HG03442 (cell line): ENCODE data around the gene PRKRIP1.
"Not testable (repeated sequence)": the region's sequence is repeated elsewhere in the genome, so short reads cannot be mapped to it uniquely, and the experiment has no call there.

ENCODE experiments used
- ATAC-seq: cut with Tn5 transposase; IDR thresholded peaks from one replicate; pipeline ENCODE4 v1.9.1; 2021; ENCODE audit warnings: mild to moderate bottlenecking, moderate library complexity; ENCODE audit not compliant: unreplicated experiment

Gene PRKRIP1

DNA sequence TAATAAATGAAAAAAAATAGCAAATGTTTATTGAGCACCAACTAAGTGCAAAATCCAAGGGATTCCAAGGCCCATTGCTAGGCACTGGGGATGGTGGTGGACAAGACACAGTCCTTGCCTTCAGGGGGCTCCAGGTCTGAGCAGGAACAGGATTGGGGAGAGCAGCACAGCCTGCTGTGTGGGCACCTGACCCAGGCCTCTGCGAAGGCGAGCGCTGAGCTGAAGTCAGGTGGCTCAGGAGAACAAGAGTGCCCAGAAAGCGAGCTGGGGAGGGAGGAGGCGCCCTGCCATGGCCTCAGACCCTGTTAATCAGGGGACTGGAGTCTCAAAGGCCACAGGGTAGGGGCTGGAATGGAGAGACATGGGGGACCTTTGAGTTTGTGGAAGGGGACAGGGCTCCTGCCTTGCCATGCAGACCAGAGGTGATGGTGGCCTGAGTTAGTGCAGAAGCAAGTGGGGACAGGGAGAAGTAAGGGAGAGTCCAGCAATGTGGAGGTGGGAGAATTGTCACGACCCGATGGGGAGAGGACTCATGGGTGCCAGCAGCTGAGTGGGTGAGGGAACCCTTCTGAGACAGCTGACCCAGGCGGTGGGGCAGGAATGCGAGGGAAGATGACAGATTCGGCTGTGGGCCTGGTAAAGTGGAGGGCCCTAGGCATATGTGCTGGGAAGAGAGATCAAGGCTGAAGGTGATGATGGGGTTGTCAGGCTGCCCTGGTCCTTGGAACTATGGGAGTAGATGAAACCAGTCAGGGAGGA lies 33.2 kb downstream of the PRKRIP1 start:
- no peak for ATAC-seq

DNA sequence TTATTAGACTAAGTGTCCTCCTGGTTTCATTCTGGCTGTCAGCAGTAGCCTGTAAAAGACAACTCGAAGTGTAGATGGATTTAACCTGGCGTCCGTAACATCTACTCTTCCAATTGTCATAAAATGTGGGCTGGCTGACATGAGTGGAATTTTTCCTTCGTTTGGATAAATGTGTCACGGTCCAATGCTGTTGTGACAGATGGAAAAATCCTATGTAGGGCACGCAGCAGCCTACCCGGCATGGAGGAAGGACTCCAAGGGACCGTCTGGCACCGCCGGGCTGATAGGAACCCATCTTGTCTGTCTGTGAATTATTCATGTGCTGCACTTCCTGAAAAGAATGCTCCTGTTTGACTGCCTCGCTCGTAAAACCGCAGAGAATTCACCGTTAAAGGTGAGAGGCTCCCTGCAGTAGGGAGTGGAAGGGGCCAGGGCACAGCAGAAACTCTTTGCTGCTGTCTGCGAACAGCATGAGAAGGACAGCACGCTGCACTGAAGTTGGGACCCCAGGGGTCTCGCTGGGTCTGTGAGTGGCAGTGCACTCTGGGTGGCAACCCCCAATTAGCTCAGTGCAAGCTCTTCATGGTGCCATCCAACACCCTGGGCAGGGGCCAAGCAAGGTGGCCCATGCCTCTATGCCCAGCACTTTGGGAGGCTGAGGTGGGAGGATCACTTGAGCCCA lies 35.6 kb downstream of the PRKRIP1 start:
- ATAC-seq: peak; percentile 29

DNA sequence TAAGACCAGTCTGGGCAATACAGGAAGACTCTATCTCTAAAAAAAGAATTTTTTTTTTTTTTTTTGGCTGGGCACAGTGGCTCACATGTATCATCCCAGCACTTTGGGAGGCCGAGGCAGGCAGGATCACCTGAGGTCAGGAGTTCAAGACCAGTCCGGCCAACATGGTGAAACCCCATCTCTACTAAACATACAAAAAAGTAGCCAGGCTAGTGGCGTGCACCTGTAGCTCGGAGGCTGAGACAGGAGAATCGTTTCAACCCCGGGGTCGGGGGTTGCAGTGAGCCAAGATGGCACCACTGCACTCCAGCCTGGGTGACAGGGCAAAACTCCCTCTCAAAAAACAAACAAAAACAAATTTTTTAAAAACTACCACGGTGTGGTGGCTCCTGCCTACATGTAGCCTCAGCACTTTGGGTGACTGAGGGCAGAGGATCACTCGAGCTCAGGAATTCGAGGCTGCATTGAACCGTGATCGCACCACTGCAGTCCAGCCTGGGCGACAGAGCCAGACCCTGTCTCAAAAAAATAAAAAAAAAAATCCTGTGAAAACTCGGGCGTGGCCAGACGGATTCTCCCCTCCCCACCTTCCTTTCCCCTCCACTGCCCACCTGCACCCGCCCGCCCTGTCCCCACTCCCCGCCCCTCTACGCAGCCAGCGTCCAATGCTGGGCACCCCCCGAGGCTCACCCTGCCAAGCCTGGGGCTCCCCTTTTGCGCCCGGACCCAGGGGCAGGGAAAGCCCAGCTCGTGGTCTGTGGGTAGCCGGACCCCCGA lies 36.5 kb downstream of the PRKRIP1 start:
- peak; percentile 12 for ATAC-seq

DNA sequence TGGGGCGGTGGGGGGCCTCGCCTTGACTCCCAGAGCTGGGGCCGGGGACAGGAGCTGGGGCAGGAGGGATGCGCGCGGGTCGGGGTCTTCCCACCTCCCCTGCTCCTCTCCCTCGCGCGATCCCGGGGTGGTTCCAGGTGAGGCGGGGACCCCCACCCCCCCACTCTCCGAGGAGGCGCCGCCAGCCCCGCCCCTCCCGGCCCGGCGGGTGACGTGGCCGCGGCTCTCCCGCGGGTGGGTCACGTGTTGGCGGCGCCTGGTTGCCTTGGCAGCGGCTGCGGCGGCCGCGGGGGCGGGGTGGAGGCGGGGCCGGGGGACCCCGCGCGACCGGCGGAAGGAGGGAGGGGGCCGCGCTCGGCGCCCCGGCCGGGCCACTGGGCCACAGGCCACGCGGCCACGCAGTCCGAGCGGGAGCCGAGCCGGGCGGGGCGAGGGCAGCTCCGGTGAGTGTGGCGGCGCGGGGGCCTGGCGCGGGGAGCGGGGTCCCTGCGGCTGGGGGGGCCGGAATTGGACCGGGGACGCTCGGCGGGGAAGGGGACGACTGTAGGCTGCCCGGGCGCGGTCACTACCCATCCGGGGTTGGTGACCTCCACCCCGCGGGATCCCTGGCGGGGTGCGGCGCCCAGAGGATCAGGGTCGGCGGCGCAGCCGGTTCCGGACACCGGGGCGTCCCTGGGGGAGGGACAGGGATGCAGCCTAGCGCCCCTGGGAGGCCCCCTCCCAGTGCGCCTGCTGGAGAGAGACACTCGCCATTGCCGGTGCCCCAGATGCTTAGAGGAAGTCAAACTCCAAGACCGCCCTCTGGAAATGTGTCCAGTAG lies 37.3 kb downstream of the PRKRIP1 start, which contains the start of gene ORAI2:
TSS of gene ORAI2 (plus strand) at position 357 of the 820 bp plus-strand sequence. CDS start 5,382 bp downstream, outside the sequence.
- peak; percentile 60 for ATAC-seq

DNA sequence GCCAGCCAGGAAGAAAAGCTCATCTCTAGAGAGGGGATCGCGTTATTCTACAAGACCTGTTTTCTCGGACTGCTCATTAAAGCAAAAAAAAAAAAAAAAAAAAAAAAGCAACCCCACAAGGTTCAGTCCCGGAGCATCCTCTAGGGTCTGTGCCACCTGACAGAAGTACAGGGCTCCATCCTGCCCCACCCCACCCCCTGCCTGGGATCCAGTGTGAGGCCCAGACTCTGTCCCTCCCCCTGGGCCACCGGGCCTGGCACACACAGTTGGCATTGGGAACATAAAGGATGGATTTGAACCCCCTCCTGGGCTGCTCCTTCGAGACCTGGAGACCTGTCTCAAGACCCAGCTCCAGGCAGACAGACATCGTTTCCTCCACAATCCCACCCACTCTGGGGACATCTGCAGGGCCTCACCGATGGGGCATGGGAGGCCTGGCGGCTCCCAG lies 37.9 kb downstream of the PRKRIP1 start:
- no peak for ATAC-seq

DNA sequence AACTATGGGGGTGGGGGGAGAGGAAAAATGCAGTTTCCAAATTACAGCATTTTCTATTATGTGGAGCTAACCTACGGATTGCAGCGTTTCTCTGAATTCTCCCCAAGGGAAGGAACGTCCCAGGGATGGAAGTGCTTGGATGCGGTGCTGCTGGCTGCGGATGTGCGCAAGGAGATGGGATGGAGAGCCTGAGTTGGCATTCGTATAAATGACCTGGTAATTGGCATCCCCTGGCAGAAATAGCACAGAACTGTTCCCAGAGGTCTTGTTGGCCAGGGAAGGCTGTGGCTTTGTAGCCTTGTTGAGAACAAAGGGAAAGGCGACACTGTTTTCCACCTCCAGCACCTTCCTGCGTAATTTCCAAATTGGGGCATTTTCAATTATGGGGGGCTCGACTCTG lies 40.0 kb downstream of the PRKRIP1 start:
- no peak for ATAC-seq

DNA sequence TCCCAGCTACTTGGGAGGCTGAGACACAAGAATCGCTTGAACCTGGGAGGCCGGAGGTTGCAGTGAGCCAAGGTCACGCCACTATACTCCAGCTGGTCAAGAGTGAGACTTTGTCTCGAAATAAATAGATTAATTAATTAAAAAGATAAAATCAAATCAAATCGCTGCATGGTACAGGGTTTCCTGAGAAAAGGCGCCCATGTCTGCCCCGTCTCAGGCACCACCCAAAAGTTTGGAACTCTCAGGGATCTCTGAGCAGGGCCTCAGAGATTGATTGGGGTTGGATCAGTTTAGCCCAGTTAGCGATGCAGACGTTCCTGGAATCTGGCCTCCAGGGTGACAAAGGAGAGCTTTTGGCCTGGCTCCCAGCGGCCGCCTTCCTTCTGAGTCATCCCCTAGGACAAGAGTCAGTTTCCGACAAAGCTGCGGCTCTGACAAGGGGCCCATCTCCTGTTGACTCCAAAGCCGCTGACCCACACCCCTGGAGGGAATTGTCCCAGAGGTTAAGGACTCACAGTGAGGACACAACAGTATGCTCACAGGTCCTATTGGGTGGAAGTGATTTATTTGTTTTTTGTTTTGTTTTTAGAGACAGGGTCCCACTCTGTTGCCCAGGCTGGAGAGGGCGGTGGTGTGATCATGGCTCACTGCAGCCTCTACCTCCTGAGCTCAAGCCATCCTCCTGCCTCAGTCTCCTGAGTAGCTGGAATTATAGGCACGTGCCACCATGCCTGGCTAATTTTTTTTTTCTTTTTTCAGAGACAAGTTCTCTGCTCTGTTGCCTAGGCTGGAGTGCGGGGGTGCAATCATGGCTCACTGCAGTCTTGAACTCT lies 44.0 kb downstream of the PRKRIP1 start:
- ATAC-seq: no peak

DNA sequence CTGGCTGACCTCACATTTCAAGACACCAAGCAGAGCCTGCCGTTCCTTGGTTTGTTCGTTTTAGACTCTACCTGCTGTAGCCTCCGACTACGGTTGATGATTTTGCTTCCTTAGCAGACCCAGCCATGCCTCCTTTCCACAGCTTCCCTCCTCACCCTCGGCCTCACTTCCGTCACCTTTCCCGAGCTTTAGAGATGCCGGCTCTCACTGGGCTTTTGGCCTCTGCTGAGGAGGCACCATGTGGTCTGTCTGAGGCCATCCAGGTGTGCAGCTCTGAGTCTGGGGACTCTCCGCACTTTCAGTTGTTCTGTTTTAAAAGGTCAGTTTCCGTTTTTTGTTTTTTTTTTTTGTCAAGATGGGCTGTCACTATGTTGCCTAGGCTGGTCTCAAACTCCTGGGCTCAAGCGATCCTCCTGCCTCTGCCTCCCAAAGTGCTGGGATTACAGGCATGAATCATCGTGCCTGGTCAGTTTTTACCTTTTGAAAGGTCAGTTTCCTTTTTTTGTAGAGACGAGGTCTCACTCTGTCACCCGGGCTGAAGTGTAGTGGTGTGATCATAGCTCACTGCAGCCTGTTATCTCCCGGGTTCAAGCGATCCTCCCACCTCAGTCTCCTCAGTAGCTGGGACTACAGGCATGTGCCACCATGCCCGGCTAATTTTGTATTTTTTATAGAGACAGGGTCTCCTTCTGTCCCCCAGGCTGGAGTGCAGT lies 49.0 kb downstream of the PRKRIP1 start:
- ATAC-seq: peak; percentile 49

DNA sequence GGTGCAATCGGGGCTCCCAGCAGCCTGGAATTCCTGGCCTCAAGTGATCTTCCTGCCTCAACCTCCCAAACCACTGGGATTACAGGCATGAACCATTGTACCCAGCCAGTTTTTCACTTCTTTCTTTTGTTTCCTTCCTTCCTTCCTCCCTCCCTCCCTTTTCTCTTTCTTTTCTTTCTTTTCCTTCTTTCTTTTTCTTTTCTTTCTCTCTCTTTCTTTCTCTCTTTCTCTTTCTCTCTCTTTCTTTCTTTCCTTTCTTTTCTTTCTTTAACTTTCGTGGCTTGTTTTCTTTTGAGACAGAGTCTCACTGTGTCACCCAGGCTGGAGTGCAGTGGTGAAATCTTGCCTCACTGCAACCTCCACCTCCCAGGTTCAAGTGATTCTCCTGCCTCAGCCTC lies 49.5 kb downstream of the PRKRIP1 start:
- no peak for ATAC-seq

DNA sequence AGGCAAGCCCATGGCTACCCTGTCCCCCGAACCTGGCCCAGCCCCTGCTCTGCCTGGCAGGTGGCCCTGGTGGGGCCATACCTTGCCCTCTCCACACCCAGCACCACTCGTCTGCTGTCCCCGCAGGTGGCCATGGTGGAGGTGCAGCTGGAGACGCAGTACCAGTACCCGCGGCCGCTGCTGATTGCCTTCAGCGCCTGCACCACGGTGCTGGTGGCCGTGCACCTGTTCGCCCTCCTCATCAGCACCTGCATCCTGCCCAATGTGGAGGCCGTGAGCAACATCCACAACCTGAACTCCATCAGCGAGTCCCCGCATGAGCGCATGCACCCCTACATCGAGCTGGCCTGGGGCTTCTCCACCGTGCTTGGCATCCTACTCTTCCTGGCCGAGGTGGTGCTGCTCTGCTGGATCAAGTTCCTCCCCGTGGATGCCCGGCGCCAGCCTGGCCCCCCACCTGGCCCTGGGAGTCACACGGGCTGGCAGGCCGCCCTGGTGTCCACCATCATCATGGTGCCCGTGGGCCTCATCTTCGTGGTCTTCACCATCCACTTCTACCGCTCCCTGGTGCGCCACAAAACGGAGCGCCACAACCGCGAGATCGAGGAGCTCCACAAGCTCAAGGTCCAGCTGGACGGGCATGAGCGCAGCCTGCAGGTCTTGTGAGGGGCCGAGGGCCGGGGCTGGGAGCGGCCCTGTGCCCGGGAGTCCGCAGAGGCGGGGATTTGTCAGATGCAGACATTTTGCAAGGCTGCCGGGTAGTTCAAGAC lies 50.4 kb downstream of the PRKRIP1 start:
- no peak for ATAC-seq

DNA sequence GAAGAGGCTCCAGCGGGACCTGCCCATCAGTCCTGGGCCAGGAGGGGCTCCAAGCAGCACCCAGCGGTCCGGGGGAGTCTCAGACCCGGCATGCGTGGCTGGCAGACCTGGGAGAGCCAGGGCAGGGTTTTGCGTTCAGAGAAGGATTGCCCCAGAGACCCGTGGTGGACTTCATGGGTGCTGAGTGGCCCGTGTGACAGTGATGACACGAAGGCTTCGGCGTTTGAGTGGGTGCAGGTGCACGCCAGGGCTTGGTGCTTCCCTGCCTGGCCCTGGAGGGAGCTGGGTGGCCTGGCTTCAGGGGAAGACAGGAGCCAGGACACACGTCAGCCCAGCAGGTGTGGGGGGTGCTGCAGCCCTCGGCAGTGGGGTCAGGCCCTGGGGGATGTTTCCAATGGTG lies 51.1 kb downstream of the PRKRIP1 start:
- no peak for ATAC-seq

DNA sequence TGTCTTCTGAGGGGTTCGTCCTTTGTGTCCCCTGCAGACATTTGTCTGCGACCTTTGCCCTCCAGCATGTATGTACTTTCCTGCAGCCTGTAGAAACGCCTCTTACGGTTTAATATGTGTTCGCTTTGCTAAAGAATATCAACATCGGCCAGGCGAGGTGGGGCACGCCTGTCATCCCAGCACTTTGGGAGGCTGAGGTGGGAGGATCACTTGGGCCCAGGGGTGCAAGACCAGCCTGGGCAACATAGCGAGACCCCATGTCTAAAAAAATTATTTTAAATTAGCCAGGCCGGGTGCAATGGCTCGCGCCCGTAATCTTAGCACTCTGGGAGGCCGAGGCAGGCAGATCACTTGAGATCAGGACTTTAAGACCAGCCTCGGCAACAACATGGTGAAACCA lies 53.0 kb downstream of the PRKRIP1 start:
- ATAC-seq: no peak

DNA sequence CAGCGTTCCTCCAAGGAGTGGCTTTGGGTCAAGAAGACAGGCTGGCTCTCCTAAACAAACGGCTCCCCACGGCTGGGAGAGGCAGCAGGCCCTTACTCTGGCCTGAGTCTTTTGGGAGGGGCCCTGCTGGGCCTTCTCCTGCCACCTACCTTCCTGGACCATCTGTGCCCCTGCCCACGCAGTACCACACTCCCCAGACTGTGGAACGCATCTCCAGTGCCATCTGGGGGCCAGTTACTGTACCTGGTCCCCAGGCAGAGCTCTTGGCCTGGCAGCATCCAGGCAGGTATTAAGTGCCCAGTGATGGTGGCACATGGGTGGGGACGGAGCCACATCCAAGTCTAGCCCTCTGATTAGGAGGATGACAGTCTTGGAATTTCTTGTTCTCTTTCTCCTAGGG lies 54.1 kb downstream of the PRKRIP1 start:
- peak; percentile 52 for ATAC-seq

DNA sequence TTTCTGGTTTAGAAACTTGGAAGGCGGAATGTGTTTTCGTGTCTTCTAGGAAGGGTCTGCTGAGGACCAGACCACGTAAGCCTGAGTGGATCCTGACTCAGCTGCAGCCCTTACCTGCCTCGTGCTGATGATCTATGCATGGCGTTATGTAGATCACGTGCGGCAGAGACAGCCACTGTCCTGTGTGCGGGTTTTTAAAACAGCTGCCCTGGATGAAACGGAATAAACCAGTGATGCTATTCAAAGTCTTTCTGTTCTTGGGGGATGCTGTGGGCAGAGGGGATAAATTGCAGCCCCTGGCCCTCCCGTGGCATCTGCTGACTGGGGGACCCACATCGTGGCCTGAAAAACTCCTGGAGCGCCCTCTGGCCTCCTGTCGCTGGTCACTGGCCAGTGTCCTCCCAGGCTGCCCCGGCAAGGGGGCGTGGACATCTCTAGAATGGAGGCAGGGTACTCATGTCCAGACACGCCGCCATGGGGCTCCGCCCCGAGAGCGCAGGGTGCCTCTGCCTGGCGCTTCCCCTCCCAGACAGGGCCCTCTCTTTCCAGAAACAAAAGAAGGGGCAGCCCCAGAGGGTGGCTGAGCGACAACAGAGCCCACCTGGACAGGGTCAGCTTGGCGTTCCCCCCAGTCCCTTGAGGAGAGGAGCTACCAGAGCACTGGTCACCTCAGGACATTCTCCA lies 55.4 kb downstream of the PRKRIP1 start:
- ATAC-seq: no peak

DNA sequence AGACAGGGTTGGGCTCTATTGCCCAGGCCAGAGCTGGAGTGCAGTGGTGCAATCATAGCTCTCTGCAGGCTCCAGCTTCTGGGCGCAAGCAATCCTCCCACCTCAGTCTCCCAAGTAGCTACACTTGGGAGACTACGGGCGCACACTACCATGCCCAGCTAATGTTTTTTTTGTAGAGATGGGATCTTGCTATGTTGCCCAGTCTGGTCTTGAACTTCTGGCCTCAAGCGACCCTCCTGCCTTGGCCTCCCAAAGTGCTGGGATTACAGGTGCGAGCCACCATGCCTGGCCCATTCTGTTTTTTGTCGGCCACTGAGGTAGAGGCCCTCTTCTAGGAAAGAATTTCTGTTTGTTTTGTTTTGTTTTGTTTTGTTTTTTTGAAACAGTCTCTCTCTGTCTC lies 56.3 kb downstream of the PRKRIP1 start:
- no peak for ATAC-seq

DNA sequence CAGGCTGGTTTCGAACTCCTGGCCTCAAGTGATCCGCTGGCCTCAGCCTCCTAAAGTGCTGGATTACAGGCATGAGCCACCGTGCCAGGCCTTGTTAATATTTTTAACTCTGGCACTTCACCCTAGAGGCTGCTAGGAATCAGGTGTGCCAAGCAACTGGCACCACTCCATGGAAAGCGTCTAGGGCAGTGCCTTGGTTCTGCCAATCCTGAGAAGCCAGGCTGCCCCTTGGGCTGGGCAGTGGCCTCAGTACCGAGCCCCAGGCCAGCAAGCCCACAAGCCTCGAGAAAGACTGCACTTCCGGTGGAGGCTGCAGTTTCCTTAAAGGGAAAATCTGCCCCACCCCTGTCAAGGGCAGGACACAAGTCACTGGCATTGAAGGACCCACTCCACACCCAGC lies 57.2 kb downstream of the PRKRIP1 start:
- no peak for ATAC-seq

DNA sequence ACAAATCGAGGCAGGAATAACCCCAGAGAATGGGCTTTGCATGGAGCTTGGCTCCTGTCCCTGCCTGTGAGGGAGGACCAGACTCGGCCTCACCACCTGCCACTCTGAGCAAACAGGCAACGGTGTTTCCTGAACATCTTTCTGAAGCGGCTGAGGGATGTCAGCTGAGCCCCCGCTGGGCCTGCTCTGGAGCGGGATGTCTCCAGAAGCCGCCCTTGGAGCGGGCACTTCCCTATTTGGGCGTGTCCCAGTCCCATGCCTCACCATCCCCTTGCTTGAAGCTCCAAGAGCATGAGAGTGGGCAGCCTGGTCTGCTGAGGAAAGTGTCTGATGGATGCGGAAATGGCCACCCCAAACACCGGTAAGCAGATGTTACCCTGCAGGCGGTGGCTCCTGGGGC lies 58.3 kb downstream of the PRKRIP1 start:
- ATAC-seq: no peak

DNA sequence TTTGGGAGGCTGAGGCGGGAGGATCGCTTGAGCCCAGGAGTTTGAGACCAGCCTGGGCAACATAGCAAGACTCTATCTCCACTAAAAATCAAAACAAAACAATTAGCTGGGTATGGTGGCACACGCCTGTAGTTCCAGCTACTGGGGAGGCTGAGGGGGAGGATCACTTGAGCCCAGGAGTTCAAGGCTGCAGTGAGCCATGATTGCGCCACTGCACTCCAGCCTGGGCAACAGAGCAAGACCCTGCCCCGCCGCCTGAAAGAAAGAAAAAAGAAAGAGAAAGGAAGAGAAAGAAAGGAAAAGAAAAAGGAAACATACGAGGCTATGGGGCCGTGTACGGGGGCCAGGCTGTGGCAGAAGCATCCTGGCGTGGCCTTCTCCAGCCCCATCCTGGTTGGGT lies 58.8 kb downstream of the PRKRIP1 start:
- ATAC-seq: not testable (repeated sequence)
